HG03442 (cell line): ENCODE measurements around the gene TTC7B.

Experiments used
- ATAC-seq: cut with Tn5 transposase; IDR thresholded peaks from one replicate; pipeline ENCODE4 v1.9.1; 2021; ENCODE audit warnings: mild to moderate bottlenecking, moderate library complexity; ENCODE audit not compliant: unreplicated experiment

The TTC7B gene

GRCh38 chr14:90715495-90715894 is 100.7 kb downstream of the TTC7B start:
- no peak for ATAC-seq

GRCh38 chr14:90714811-90715210 is 101.4 kb downstream of the TTC7B start:
- ATAC-seq: no peak

GRCh38 chr14:90704738-90705392 is 111.4 kb downstream of the TTC7B start:
- ATAC-seq: no peak

GRCh38 chr14:90703841-90704737 is 112.1 kb downstream of the TTC7B start:
- ATAC-seq: no peak

GRCh38 chr14:90700933-90701776 is 115.1 kb downstream of the TTC7B start:
- ATAC-seq: no peak

- no peak for ATAC-seq
These were observed 117.2 kb downstream of the TTC7B start for GRCh38 chr14:90699016-90699415.

GRCh38 chr14:90698379-90698869 is 117.8 kb downstream of the TTC7B start:
- no peak for ATAC-seq

GRCh38 chr14:90697577-90698206 is 118.5 kb downstream of the TTC7B start:
- peak; percentile 86 for ATAC-seq

- ATAC-seq: no peak
These were observed 119.1 kb downstream of the TTC7B start for GRCh38 chr14:90697132-90697531.

GRCh38 chr14:90696720-90697119 is 119.5 kb downstream of the TTC7B start:
- ATAC-seq: no peak

- no peak for ATAC-seq
These were observed 120.1 kb downstream of the TTC7B start for GRCh38 chr14:90695997-90696660.

- ATAC-seq: no peak
These were observed 122.8 kb downstream of the TTC7B start for GRCh38 chr14:90693413-90693812.

GRCh38 chr14:90692826-90693225 is 123.4 kb downstream of the TTC7B start:
- no peak for ATAC-seq

GRCh38 chr14:90692061-90692460 is 124.2 kb downstream of the TTC7B start:
- no peak for ATAC-seq

GRCh38 chr14:90691627-90692026 is 124.6 kb downstream of the TTC7B start:
- no peak for ATAC-seq

- no peak for ATAC-seq
These were observed 128.6 kb downstream of the TTC7B start for GRCh38 chr14:90687680-90688079.

- no peak for ATAC-seq
These were observed 133.6 kb downstream of the TTC7B start for GRCh38 chr14:90682615-90683014.

GRCh38 chr14:90681929-90682328 is 134.3 kb downstream of the TTC7B start:
- ATAC-seq: no peak

- ATAC-seq: no peak
These were observed 137.3 kb downstream of the TTC7B start for GRCh38 chr14:90678846-90679362.

GRCh38 chr14:90678420-90678819 is 137.8 kb downstream of the TTC7B start:
- no peak for ATAC-seq
